GDM1 (cell line): ENCODE results near the gene PSD2.

Experiments used
- DNase-seq: peaks from one replicate; lab custom pipeline; 2025; lab: John Stamatoyannopoulos, UW

PSD2 gene

GRCh38 chr5:139837711-139838380, 42.2 kb downstream of the PSD2 start:
- DNase-seq: no peak

GRCh38 chr5:139838381-139839197, 43.0 kb downstream of the PSD2 start:
- no peak for DNase-seq

- no peak for DNase-seq
Observed at GRCh38 chr5:139839232-139839815, 43.7 kb downstream of the PSD2 start.

- DNase-seq: no peak
Observed at GRCh38 chr5:139839918-139840317, 44.3 kb downstream of the PSD2 start.

GRCh38 chr5:139841549-139841948, 45.9 kb downstream of the PSD2 start:
- DNase-seq: no peak

- DNase-seq: no peak
Observed at GRCh38 chr5:139842321-139842720, 46.7 kb downstream of the PSD2 start.

GRCh38 chr5:139843991-139844390, 48.4 kb downstream of the PSD2 start:
- DNase-seq: no peak

- DNase-seq: peak; percentile 40
Observed at GRCh38 chr5:139844472-139845145, 49.0 kb downstream of the PSD2 start.

- no peak for DNase-seq
Observed at GRCh38 chr5:139845846-139846681, 50.5 kb downstream of the PSD2 start.

GRCh38 chr5:139847091-139847490, 51.5 kb downstream of the PSD2 start:
- DNase-seq: no peak

GRCh38 chr5:139847790-139848507, 52.3 kb downstream of the PSD2 start:
- DNase-seq: no peak

- no peak for DNase-seq
Observed at GRCh38 chr5:139848508-139849100, 53.0 kb downstream of the PSD2 start.

- no peak for DNase-seq
Observed at GRCh38 chr5:139849501-139849900, 53.9 kb downstream of the PSD2 start.

- no peak for DNase-seq
Observed at GRCh38 chr5:139849942-139850341, 54.3 kb downstream of the PSD2 start.

GRCh38 chr5:139850423-139851016, 54.9 kb downstream of the PSD2 start:
- no peak for DNase-seq

- no peak for DNase-seq
Observed at GRCh38 chr5:139851558-139851957, 56.0 kb downstream of the PSD2 start.

- DNase-seq: no peak
Observed at GRCh38 chr5:139852696-139853095, 57.1 kb downstream of the PSD2 start.

GRCh38 chr5:139854029-139854605, 58.5 kb downstream of the PSD2 start:
- no peak for DNase-seq

GRCh38 chr5:139854953-139855352, 59.3 kb downstream of the PSD2 start:
- DNase-seq: no peak

GRCh38 chr5:139855451-139855850, 59.8 kb downstream of the PSD2 start:
- DNase-seq: no peak
